ENCODE results near the gene ELK3. TPM values are rescaled to one million over a fixed set of nuclear protein-coding genes. Genes with fewer than 3 reads are reported as not detected.
A peak's percentile ranks its signal among the peaks of the same experiment; 100 is the strongest.

The ELK3 gene
- total RNA-seq, 1 experiment from 2014 or later: 9.4 TPM

DNA sequence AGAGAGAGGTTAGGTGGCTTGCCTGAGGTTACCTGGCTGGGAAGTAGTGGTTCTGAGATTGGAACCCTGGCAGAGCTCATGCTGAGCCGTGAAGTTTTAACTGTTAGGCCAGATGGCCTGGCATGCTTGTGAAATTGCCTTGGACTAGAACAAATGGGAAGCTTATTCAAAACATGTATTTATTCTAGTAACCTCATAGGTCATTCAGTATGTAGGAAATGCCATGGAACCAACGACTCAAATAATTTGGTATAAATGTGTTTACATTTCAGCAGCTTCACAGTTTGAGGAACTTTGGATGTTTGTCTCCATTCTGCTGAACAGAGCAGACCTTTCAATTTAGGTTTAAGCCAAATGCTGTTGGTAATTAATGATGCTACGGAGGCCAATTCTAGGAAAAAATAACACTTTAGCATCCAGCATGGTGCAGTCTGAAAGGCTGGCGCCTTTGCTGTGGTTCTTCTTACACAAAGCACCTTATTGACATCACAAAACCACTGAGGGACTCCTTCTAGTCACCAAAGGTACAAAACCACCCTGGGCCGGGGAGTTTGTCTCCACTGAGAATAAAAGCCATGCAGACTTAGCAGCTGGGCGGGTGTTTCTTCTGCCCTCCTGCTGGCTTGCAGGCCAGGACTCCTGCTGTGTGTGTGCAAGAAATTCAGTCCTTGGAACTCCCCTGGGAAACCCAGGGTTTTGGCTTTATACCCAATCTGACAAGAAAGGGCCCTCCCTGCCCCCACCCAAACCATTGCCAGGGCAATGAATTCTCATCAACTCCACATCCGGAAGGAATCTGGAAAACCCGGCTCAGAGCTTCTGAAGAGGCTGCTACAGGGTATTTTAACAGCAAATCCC is 64.2 kb downstream of the ELK3 start:
- Histone ChIP-seq H3K23me2 (ENCODE audit: insufficient read length, low read depth, low read length, poor library complexity, severe bottlenecking) (no peaks in the 10 kb centered on the region), H2BK120ac (ENCODE audit: low read depth, low read length, poor library complexity, severe bottlenecking) (no peak overlapping the region), H2BK5ac (ENCODE audit: insufficient read length, low read length) (no peak overlapping the region), H3K18ac (ENCODE audit: insufficient read length, low read depth, low read length) (no peak overlapping the region), H2BK15ac (ENCODE audit: low read depth, low read length) (no peak overlapping the region), H2BK12ac (ENCODE audit: insufficient read length, low read depth, low read length) (no peak overlapping the region), H2AFZ (ENCODE audit: low read length) (no peak overlapping the region), H3K23ac (ENCODE audit: insufficient read length, low read depth, low read length) (no peak overlapping the region), H4K5ac (ENCODE audit: insufficient read length, low read depth, low read length) (no peak overlapping the region), H4K91ac (ENCODE audit: insufficient read length, low read depth, low read length) (no peak overlapping the region), H2AK5ac (ENCODE audit: insufficient read length, low read length) (no peak overlapping the region), H3K79me2 (ENCODE audit: insufficient read depth, low read length) (no peaks in the 10 kb centered on the region), H3K27me3 (ENCODE audit: insufficient read depth, low read length) (no peaks in the 10 kb centered on the region), H2BK20ac (ENCODE audit: low read depth, low read length, poor library complexity, severe bottlenecking) (no peak overlapping the region), H3K4me2 (ENCODE audit: insufficient read depth, insufficient read length, low read length) (no peak overlapping the region), H4K8ac (replicated peaks; ENCODE audit: insufficient read length, low read depth, low read length) (no peak overlapping the region), H3K14ac (ENCODE audit: insufficient read depth, low read length) (no peak overlapping the region), H3K56ac (ENCODE audit: insufficient read length, low read depth, low read length) (no peak overlapping the region), H3K4ac (ENCODE audit: low read depth, low read length) (no peak overlapping the region), H4K20me1 (ENCODE audit: control insufficient read depth, insufficient read depth, insufficient read length) (no peaks in the 10 kb centered on the region), H3K9ac (ENCODE audit: extremely low read depth, insufficient read length, low read length) (no peak overlapping the region), H3K4me1 (ENCODE audit: insufficient read depth, low read length) (no peaks in the 10 kb centered on the region), H3K27ac (ENCODE audit: insufficient read length, low read depth, low read length) (no peak overlapping the region), H3K9me3 (ENCODE audit: control insufficient read depth, low read depth, low read length) (no peaks in the 10 kb centered on the region), H3K79me1 (ENCODE audit: insufficient read depth, low read depth, low read length, poor library complexity, severe bottlenecking) (no peaks in the 10 kb centered on the region), H3T11ph (ENCODE audit: low read length) (no peak overlapping the region)
- Mint-ChIP-seq H3K36me3 (ENCODE audit: insufficient read depth in 1 of 3, low read depth in 3 of 3) (peaks cover 7 to 27% (median 10%) of the 10 kb centered on the region in 3 experiments; a peak in 4 of 7 replicates), H3K4me1 (peaks cover 20 to 31% of the 10 kb centered on the region in 2 experiments), H3K9me3 (no peaks in the 10 kb centered on the region), H3K27ac (peak overlapping the region in 2 of 3 experiments; percentile 15 to 83; a peak in 3 of 7 replicates), H3K27me3 (ENCODE audit: low read depth) (peaks cover 2% of the 10 kb centered on the region; the same call in 1 of the 2 replicates), H3K4me3 (no peak overlapping the region)
- no peak for DNase-seq
- TF ChIP-seq, protein P1, sequence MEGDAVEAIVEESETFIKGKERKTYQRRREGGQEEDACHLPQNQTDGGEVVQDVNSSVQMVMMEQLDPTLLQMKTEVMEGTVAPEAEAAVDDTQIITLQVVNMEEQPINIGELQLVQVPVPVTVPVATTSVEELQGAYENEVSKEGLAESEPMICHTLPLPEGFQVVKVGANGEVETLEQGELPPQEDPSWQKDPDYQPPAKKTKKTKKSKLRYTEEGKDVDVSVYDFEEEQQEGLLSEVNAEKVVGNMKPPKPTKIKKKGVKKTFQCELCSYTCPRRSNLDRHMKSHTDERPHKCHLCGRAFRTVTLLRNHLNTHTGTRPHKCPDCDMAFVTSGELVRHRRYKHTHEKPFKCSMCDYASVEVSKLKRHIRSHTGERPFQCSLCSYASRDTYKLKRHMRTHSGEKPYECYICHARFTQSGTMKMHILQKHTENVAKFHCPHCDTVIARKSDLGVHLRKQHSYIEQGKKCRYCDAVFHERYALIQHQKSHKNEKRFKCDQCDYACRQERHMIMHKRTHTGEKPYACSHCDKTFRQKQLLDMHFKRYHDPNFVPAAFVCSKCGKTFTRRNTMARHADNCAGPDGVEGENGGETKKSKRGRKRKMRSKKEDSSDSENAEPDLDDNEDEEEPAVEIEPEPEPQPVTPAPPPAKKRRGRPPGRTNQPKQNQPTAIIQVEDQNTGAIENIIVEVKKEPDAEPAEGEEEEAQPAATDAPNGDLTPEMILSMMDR (conservative IDR thresholded peaks at IDR 0.05): no peak
- WGBS (ENCODE audit: extremely low coverage, insufficient read length, low lambda C conversion rate): no CpG with 5 or more reads among the region's 8 CpGs

Data from H9 (cell line).